Measurements from ENCODE around the gene TBCCD1. TPM values are rescaled to one million over a fixed set of nuclear protein-coding genes. Genes with fewer than 3 reads are reported as not detected.

Gene TBCCD1
- total and polyA plus RNA-seq, 2 experiments from 2014 or later: 5.8 to 16.7 TPM

GRCh38 chr3:186608624-186609215 lies 41.6 kb upstream of the TBCCD1 start (continued):
- TF ChIP-seq ZNF462 (CRISPR knock-in tag; IDR thresholded peaks at IDR 0.05) (no peak), ZNF331 (CRISPR knock-in tag; IDR thresholded peaks at IDR 0.05; ENCODE audit: low read depth) (no peak), STAT1 (IDR thresholded peaks at IDR 0.05; ENCODE audit: unreplicated experiment) (no peak), CREB1 (CRISPR knock-in tag; IDR thresholded peaks at IDR 0.05; ENCODE audit: low read depth) (no peak), EZH2phosphoT487 (IDR thresholded peaks at IDR 0.05; ENCODE audit: unreplicated experiment) (no peak), EZH2 (IDR thresholded peaks at IDR 0.05; ENCODE audit: low read depth, unreplicated experiment) (no peak), POLR2AphosphoS5 (IDR thresholded peaks at IDR 0.05; ENCODE audit: low read depth) (no peak)

GRCh38 chr3:186605561-186606545 lies 38.7 kb upstream of the TBCCD1 start:
- H3K27me3 ChIP-seq (ENCODE audit: insufficient read depth): no peaks in the 10 kb centered on the region
- H3K27ac ChIP-seq (ENCODE audit: low read depth): no peak overlapping the region
- H3F3A ChIP-seq (replicated peaks; ENCODE audit: low read depth): no peaks in the 10 kb centered on the region
- no peak overlapping the region for H2AFZ ChIP-seq
- no peaks in the 10 kb centered on the region for H3K79me2 ChIP-seq (replicated peaks; ENCODE audit: insufficient read depth)
- no peak overlapping the region for H3K4me2 ChIP-seq
- H3K36me3 ChIP-seq (ENCODE audit: insufficient read depth): no peaks in the 10 kb centered on the region
- H3K27ac Mint-ChIP-seq: no peak overlapping the region
- H3K4me1 Mint-ChIP-seq: peaks cover 3% of the 10 kb centered on the region; the same call in 1 of the 3 replicates
- H3K27me3 Mint-ChIP-seq (ENCODE audit: insufficient read depth, low read depth, poor library complexity): no peaks in the 10 kb centered on the region
- H3K9me2 ChIP-seq (ENCODE audit: insufficient read depth): no peaks in the 10 kb centered on the region
- no peaks in the 10 kb centered on the region for H3K4me1 ChIP-seq (ENCODE audit: insufficient read depth)
- no peak overlapping the region for H3K4me3 Mint-ChIP-seq
- H3K4me3 ChIP-seq: no peak overlapping the region
- H3K36me3 Mint-ChIP-seq (ENCODE audit: low read depth): no peaks in the 10 kb centered on the region
- no peaks in the 10 kb centered on the region for H3K9me3 Mint-ChIP-seq
- no peaks in the 10 kb centered on the region for H4K20me1 ChIP-seq (replicated peaks; ENCODE audit: insufficient read depth)
- DNase-seq (ENCODE audit: low spot score) (no peak), ATAC-seq (no peak)
- no peak for TF ChIP-seq ZNF462 (CRISPR knock-in tag; IDR thresholded peaks at IDR 0.05)
- no peak for TF ChIP-seq JUNB (IDR thresholded peaks at IDR 0.05; ENCODE audit: unreplicated experiment)

Data from GM23338 (cell line).